ENCODE measurements around the gene CD151.

CD151 gene

GRCh38 chr11:823441-824291 lies 9.1 kb upstream of the CD151 start:
- Histone ChIP-seq H3K27me3 (peaks cover 15% of the 10 kb centered on the region), H3K4me3 (ENCODE audit: low read depth, low read length) (no peak overlapping the region), H3K4me1 (no peaks in the 10 kb centered on the region), H3K36me3 (no peaks in the 10 kb centered on the region), H3K9me3 (no peaks in the 10 kb centered on the region)
- DNase-seq: no peak
- TF ChIP-seq, protein P1, sequence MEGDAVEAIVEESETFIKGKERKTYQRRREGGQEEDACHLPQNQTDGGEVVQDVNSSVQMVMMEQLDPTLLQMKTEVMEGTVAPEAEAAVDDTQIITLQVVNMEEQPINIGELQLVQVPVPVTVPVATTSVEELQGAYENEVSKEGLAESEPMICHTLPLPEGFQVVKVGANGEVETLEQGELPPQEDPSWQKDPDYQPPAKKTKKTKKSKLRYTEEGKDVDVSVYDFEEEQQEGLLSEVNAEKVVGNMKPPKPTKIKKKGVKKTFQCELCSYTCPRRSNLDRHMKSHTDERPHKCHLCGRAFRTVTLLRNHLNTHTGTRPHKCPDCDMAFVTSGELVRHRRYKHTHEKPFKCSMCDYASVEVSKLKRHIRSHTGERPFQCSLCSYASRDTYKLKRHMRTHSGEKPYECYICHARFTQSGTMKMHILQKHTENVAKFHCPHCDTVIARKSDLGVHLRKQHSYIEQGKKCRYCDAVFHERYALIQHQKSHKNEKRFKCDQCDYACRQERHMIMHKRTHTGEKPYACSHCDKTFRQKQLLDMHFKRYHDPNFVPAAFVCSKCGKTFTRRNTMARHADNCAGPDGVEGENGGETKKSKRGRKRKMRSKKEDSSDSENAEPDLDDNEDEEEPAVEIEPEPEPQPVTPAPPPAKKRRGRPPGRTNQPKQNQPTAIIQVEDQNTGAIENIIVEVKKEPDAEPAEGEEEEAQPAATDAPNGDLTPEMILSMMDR (IDR thresholded peaks at IDR 0.05; ENCODE audit: low read depth, low read length): no peak

DNA sequence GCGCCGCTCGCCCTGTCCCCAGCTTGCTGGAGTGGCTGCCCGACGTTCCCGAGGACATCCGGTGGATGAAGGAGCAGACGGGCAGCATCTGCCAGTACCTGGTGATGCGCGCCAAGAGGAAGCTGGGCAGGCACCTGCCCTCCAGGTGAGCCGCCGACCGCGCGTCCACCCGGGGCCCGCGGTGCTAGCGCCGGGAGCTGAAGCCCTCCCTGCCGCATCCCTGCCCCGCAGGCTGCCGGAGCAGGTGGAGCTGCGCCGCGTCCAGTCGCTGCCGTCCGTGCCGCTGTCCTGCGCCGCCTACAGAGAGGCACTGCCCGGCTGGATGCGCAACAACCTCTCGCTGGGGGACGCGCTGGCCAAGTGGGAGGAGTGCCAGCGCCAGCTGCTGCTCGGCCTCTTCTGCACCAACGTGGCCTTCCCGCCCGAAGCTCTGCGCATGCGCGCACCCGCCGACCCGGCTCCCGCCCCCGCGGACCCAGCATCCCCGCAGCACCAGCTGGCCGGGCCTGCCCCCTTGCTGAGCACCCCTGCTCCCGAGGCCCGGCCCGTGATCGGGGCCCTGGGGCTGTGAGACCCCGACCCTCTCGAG lies 8.4 kb upstream of the CD151 start:
- TF ChIP-seq, protein P1 (IDR thresholded peaks at IDR 0.05; ENCODE audit: low read depth, low read length): no peak
- Histone ChIP-seq H3K36me3 (no peaks in the 10 kb centered on the region), H3K4me3 (ENCODE audit: low read depth, low read length) (no peak overlapping the region), H3K9me3 (no peaks in the 10 kb centered on the region), H3K27me3 (peaks cover 21% of the 10 kb centered on the region), H3K4me1 (no peaks in the 10 kb centered on the region)
- no peak for DNase-seq

GRCh38 chr11:824942-825341 lies 7.8 kb upstream of the CD151 start:
- Histone ChIP-seq H3K4me1 (peaks cover 3% of the 10 kb centered on the region; the same call in 1 of the 2 replicates), H3K36me3 (no peaks in the 10 kb centered on the region), H3K9me3 (no peaks in the 10 kb centered on the region), H3K27me3 (peaks cover 26% of the 10 kb centered on the region), H3K4me3 (ENCODE audit: low read depth, low read length) (no peak overlapping the region)
- DNase-seq: no peak
- TF ChIP-seq, protein P1 (IDR thresholded peaks at IDR 0.05; ENCODE audit: low read depth, low read length): no peak

GRCh38 chr11:825366-826226 lies 7.2 kb upstream of the CD151 start:
- H3K9me3 ChIP-seq: no peaks in the 10 kb centered on the region
- DNase-seq: no peak
- H3K4me3 ChIP-seq (ENCODE audit: low read depth, low read length): no peak overlapping the region
- H3K4me1 ChIP-seq: peaks cover 4% of the 10 kb centered on the region
- H3K36me3 ChIP-seq: no peaks in the 10 kb centered on the region
- H3K27me3 ChIP-seq: peaks cover 28% of the 10 kb centered on the region
- TF ChIP-seq, protein P1 (IDR thresholded peaks at IDR 0.05; ENCODE audit: low read depth, low read length): no peak

- DNase-seq: no peak
- Histone ChIP-seq H3K9me3 (no peaks in the 10 kb centered on the region), H3K4me3 (ENCODE audit: low read depth, low read length) (no peak overlapping the region), H3K4me1 (peaks cover 10% of the 10 kb centered on the region), H3K27me3 (peaks cover 34% of the 10 kb centered on the region), H3K36me3 (no peaks in the 10 kb centered on the region)
- TF ChIP-seq, protein P1 (IDR thresholded peaks at IDR 0.05; ENCODE audit: low read depth, low read length): no peak
Measured at GRCh38 chr11:826227-826621, 6.5 kb upstream of the CD151 start.

Data from BE2C (cell line).